GM12874 (cell line): Measurements from ENCODE around the gene HNRNPLL.

ENCODE experiments used
- CTCF ChIP-seq: IDR thresholded peaks from 2 replicates; pipeline ENCODE4 v1.5.1; 2011; ENCODE audit warnings: low read depth, mild to moderate bottlenecking, control low read depth, low read length, moderate library complexity; ENCODE audit not compliant: insufficient read depth

HNRNPLL gene

GRCh38 chr2:38535404-38535743, 67.4 kb downstream of the HNRNPLL start:
- no peak for TF ChIP-seq CTCF

- no peak for TF ChIP-seq CTCF
These were observed 67.9 kb downstream of the HNRNPLL start for GRCh38 chr2:38534746-38535403.

- no peak for TF ChIP-seq CTCF
These were observed 68.8 kb downstream of the HNRNPLL start for GRCh38 chr2:38533757-38534545.

GRCh38 chr2:38533180-38533579, 69.5 kb downstream of the HNRNPLL start:
- no peak for TF ChIP-seq CTCF

GRCh38 chr2:38532366-38532765, 70.4 kb downstream of the HNRNPLL start:
- no peak for TF ChIP-seq CTCF

GRCh38 chr2:38529208-38529607, 73.5 kb downstream of the HNRNPLL start:
- TF ChIP-seq CTCF, result no peak

- TF ChIP-seq CTCF, result no peak
These were observed 74.2 kb downstream of the HNRNPLL start for GRCh38 chr2:38528534-38528933.
